Choroid plexus epithelial cell (primary cell): ENCODE data around the gene FYB1.
A peak's percentile ranks its signal among the peaks of the same experiment; 100 is the strongest.

Experiments used
- DNase-seq: peaks from one replicate; pipeline ENCODE4 v3.0.0-alpha.2; 2010; ENCODE audit warnings: low read depth
- H3K4me3 ChIP-seq: 2 replicates; pipeline ENCODE4 v1.5.1; 2011; ENCODE audit warnings: low read depth, mild to moderate bottlenecking, control low read depth, low read length, moderate library complexity
- CTCF ChIP-seq: conservative IDR thresholded peaks from 2 replicates; pipeline ENCODE4 v1.5.1; 2011; ENCODE audit warnings: low read depth, mild to moderate bottlenecking, control low read depth, inconsistent platforms, low read length, moderate library complexity

FYB1 gene

GRCh38 chr5:39149966-39150365 is 69.4 kb downstream of the FYB1 start:
- no peak overlapping the region for H3K4me3 ChIP-seq
- no peak for TF ChIP-seq CTCF
- no peak for DNase-seq

DNA sequence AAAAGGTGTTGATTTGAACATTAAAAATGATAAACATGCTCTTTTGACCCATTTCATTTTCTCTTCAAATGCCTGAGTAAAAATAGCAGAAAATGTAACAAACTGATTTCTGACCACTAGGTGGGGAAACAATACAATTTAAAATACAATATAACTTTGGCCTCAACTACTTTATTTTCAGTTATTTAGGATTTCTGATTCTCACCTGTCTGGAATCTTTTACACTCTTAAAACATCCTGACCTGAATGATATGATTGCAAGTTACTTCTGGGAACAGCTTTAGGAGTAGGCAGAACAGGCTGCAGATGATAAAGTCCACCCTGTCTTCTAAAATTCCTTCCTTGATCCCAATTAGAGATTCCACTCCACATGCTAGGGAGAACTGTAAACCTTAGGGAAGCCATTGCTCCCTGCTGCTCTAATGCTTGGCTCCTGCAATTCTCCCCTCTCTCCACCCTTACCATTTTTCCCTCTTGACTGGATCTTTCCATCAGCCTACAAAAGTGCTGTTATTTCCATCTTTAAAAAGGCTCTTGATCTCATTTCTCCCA is 70.3 kb downstream of the FYB1 start:
- no peak overlapping the region for H3K4me3 ChIP-seq
- peak; percentile 43 for TF ChIP-seq CTCF
- DNase-seq: peak; percentile 49

DNA sequence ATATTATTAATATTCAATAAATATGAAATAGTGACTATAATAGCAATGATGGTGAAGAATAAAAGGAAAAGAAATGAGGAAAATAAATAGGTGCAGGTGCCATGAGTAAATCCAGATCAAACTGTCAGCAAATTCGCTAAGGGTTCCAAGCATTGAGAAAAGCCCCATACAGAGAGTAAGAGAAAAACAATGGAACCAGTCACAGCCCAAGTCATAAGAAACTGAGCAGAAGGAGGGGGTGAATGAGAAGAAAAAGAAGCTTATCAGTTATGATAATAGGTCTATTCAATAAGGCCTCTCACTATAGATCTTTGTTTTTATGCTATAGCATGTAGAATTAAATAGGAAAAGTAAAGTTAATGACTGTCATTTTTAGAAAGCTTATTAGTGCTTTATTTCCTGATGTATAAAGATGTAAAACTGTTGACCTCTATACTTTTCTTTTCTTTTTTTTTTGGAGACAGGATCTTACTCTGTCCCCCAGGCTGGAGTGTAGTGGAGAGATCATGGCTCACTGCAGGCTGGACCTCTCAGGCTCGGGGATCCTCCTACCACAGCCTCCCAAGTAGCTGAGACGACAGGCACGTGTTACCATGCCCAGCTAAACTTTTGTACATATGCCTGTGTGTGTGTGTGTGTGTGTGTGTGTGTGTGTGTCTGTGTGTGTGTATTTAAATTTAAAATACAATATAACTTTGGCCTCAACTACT is 72.4 kb downstream of the FYB1 start:
- H3K4me3 ChIP-seq: no peak overlapping the region
- TF ChIP-seq CTCF: no peak
- DNase-seq: no peak

- TF ChIP-seq CTCF: no peak
- no peak overlapping the region for H3K4me3 ChIP-seq
- DNase-seq: no peak
Observed at GRCh38 chr5:39143151-39143860, 76.1 kb downstream of the FYB1 start.

- DNase-seq: no peak
- TF ChIP-seq CTCF: no peak
- H3K4me3 ChIP-seq: no peak overlapping the region
Observed at GRCh38 chr5:39140558-39141168, 78.7 kb downstream of the FYB1 start.

DNA sequence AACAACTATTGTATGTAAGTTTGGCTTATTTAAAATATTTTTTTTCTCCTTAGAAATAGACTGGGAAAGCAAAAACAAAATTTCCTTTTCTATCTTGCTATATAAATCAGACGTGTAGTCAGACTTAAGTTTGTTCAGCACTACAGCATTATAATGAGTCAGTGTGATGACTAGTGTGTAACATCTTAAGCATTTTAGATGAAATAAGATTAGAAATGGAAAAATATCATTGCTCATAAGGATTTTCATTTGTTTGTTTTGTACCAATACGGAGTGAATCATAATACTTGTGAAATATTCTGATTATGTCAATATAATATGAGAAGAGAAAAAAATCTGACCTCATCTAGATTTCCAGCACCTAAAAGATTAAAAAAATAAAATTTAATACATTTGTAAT is 80.5 kb downstream of the FYB1 start:
- peak; percentile 79 for DNase-seq
- no peak overlapping the region for H3K4me3 ChIP-seq
- no peak for TF ChIP-seq CTCF
